RWPE2 (cell line): Measurements from ENCODE around the gene IFITM10.

Experiments
- ATAC-seq: fragments of 200-7000 bp; cut with Tn5 transposase; 3 replicates; pipeline ENCODE4 v1.9.1; 2021; ENCODE audit warnings: low read depth
- DNase-seq: peaks from one replicate; pipeline ENCODE4 v3.0.0-alpha.2; 2020; ENCODE audit warnings: low spot score
- H3K27ac ChIP-seq: fragments of 450-650 bp; 2 replicates; pipeline ENCODE4 v1.5.1; 2017; ENCODE audit warnings: mild to moderate bottlenecking; ENCODE audit not compliant: poor library complexity, severe bottlenecking
- H3K27me3 ChIP-seq: fragments of 250-450 bp; sonication (Bioruptor Pico); 2 replicates; pipeline ENCODE4 v1.5.1; 2021; ENCODE audit warnings: mild to moderate bottlenecking, moderate library complexity; ENCODE audit not compliant: insufficient read depth, poor library complexity, severe bottlenecking
- H3K36me3 ChIP-seq: fragments of 250-450 bp; sonication (Bioruptor Pico); 2 replicates; pipeline ENCODE4 v1.5.1; 2020; ENCODE audit warnings: low read depth, mild to moderate bottlenecking, moderate library complexity
- H3K4me1 ChIP-seq: fragments of 250-450 bp; sonication (Bioruptor Pico); 2 replicates; pipeline ENCODE4 v1.5.1; 2021; ENCODE audit warnings: mild to moderate bottlenecking, moderate library complexity; ENCODE audit not compliant: insufficient read depth, poor library complexity, severe bottlenecking
- H3K4me3 ChIP-seq: fragments of 250-450 bp; sonication (Bioruptor Pico); 2 replicates; pipeline ENCODE4 v1.5.1; 2021; ENCODE audit warnings: mild to moderate bottlenecking, moderate library complexity; ENCODE audit not compliant: severe bottlenecking
- H3K9me3 ChIP-seq: fragments of 250-450 bp; sonication (Bioruptor Pico); 2 replicates; pipeline ENCODE4 v1.5.1; 2021; ENCODE audit warnings: mild to moderate bottlenecking, moderate library complexity; ENCODE audit not compliant: severe bottlenecking
- TF ChIP-seq, protein P1 (sequence below): fragments of 450-650 bp; IDR thresholded peaks from one replicate; pipeline ENCODE4 v1.5.1; 2017; ENCODE audit warnings: mild to moderate bottlenecking, moderate library complexity; ENCODE audit not compliant: poor library complexity, severe bottlenecking

IFITM10 gene

DNA sequence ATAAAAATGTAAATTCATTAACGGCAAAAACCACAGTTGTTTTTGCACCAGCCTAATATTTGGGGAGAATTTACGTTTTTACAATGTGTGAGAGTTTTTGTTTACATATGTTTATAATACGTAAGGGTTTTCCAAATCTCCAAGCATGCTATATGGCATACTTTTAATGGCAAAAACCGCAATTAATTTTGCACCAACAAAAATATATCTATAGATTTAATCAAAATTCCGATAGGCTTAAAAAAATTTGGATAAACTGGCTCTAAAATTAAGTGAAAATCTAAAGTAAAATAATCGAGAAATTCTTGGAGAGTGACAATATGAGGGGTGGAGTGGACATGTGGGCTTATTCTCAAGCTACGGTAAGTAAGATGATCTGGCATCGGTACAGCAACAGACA, 30.6 kb downstream of the IFITM10 start:
- DNase-seq (no peak), ATAC-seq (no peak)
- Histone ChIP-seq H3K27me3 (no peaks in the 10 kb centered on the region), H3K27ac (no peak overlapping the region), H3K4me3 (no peak overlapping the region), H3K36me3 (no peaks in the 10 kb centered on the region), H3K4me1 (no peaks in the 10 kb centered on the region), H3K9me3 (no peaks in the 10 kb centered on the region)
- TF ChIP-seq, protein P1, sequence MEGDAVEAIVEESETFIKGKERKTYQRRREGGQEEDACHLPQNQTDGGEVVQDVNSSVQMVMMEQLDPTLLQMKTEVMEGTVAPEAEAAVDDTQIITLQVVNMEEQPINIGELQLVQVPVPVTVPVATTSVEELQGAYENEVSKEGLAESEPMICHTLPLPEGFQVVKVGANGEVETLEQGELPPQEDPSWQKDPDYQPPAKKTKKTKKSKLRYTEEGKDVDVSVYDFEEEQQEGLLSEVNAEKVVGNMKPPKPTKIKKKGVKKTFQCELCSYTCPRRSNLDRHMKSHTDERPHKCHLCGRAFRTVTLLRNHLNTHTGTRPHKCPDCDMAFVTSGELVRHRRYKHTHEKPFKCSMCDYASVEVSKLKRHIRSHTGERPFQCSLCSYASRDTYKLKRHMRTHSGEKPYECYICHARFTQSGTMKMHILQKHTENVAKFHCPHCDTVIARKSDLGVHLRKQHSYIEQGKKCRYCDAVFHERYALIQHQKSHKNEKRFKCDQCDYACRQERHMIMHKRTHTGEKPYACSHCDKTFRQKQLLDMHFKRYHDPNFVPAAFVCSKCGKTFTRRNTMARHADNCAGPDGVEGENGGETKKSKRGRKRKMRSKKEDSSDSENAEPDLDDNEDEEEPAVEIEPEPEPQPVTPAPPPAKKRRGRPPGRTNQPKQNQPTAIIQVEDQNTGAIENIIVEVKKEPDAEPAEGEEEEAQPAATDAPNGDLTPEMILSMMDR = no peak

DNA sequence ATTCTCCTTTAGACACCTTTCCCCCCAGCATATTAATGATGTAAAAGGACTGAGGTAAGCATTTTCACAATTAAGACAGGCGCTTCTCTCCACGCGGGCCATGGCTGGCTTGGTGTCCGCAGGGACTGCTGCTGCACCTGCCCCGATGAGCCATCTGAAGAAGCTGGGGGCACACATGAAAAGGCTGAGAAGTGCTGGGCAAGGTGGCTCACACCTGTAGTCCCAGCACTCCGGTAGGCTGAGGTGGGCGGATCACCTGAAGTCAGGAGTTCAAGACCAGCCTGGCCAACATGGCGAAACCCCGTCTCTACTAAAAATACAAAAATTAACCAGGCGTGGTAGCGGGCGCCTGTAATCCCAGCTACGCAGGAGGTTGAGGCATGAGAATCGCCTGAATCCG, 32.1 kb downstream of the IFITM10 start:
- H3K4me1 ChIP-seq = no peaks in the 10 kb centered on the region
- ATAC-seq (no peak), DNase-seq (no peak)
- H3K36me3 ChIP-seq = no peaks in the 10 kb centered on the region
- TF ChIP-seq, protein P1 = no peak
- H3K4me3 ChIP-seq = no peak overlapping the region
- no peak overlapping the region for H3K27ac ChIP-seq
- H3K27me3 ChIP-seq = no peaks in the 10 kb centered on the region
- H3K9me3 ChIP-seq = no peaks in the 10 kb centered on the region

DNA sequence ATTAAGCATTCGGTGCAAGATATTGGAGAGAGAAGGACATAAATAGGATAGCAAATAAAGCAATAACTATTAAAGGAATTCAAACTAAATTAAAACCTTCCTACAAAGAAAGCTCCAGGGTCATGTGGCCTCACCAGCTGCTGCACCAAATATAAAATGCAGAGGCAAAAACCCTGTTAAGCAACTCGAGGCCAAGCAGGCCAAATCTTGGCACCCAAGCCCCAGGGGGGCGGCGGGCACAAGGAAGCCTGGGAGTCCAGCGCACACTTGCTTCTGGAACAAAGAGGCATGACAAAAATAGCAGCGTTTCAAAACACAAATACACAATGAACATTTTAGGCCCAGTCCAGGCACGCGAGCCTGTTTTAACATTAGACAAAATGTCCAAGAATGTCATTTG, 32.6 kb downstream of the IFITM10 start:
- Histone ChIP-seq H3K9me3 (no peaks in the 10 kb centered on the region), H3K4me1 (no peaks in the 10 kb centered on the region), H3K4me3 (no peak overlapping the region), H3K36me3 (no peaks in the 10 kb centered on the region), H3K27me3 (no peaks in the 10 kb centered on the region), H3K27ac (no peak overlapping the region)
- ATAC-seq (no peak), DNase-seq (no peak)
- TF ChIP-seq, protein P1 = no peak

DNA sequence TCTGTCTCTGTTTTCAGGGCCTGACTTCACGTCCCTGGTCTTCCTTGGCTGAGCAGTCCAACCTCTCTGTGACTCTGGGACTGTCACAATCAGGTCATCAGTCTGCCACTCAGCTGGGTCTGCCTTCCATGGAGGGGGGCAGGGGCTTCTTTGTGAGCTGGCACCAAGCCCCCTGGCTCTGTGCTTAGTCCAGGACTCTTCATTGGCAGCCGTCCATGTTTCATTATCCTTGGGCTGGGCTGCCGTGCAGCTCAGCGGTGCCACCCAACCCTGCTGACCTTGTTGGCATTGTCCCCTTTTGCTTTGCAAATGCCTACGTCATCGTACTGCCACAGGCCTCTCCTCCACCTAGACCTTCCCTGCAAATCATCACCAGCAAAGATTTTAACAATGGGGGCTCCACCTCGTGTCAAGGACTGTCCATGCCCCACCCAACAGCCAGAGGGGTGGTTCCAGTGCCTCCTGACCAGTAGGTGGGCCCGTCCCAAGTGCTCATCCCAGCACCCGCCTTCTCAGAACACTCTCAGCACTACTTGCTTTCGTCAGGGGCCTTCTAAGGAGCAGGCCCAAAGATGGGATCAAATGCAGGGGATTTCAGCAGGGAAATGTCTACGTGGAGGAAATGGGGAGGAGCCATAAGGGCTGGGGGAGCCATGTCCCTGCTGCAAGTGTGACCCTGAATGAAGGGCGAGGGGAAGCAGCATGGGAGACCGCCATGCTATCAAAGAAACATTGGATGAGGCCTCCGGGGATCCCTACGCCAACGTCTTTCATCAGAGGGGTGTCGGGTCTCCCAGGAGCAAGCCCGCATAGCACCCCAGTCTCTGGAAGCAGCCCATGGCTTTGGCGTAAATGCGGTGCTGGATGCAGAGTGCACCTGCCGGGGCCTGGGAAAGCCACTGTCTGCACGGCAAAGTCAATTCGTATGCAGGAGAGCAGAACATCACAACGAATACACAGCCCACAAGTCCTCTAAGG, 35.2 kb downstream of the IFITM10 start:
- Histone ChIP-seq H3K4me1 (no peaks in the 10 kb centered on the region), H3K27ac (no peak overlapping the region), H3K9me3 (no peaks in the 10 kb centered on the region), H3K4me3 (no peak overlapping the region), H3K27me3 (no peaks in the 10 kb centered on the region), H3K36me3 (no peaks in the 10 kb centered on the region)
- ATAC-seq (no peak), DNase-seq (no peak)
- TF ChIP-seq, protein P1 = no peak

DNA sequence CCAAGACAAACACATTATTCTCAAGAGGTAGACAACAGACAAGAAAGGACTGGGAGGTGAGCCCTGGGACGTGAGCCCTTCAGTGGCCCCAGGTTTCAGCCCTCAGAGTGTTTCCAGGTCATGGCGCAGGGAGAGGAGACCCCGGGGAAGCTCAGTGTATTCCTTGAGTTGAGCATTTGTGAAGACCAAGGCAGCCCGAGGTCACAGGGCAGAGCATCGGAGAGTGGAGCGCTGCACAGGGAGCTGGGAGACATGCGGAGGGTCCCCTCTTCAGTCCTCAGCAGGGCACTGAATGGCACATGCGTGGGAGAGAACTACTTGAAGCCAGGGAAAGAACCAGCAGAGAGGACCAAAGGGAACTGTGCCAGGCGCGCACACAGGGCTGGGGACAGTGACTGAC, 41.7 kb downstream of the IFITM10 start:
- Histone ChIP-seq H3K4me3 (no peak overlapping the region), H3K9me3 (no peaks in the 10 kb centered on the region), H3K27ac (no peak overlapping the region), H3K36me3 (no peaks in the 10 kb centered on the region), H3K27me3 (no peaks in the 10 kb centered on the region), H3K4me1 (no peaks in the 10 kb centered on the region)
- TF ChIP-seq, protein P1 = no peak
- DNase-seq (no peak), ATAC-seq (no peak)
